ENCODE measurements around the gene HS1BP3.

GRCh38 chr2:20576598-20577115 is 74.2 kb downstream of the HS1BP3 start:
- TF ChIP-seq TAF1 (CRISPR knock-in tag; IDR thresholded peaks at IDR 0.05) = no peak
- TF ChIP-seq MXD3 (CRISPR knock-in tag; IDR thresholded peaks at IDR 0.05) = no peak
- TF ChIP-seq ZBTB10 (CRISPR knock-in tag; IDR thresholded peaks at IDR 0.05; ENCODE audit: borderline replicate concordance) = no peak
- no peak for TF ChIP-seq ZNF274 (CRISPR knock-in tag; IDR thresholded peaks at IDR 0.05)
- TF ChIP-seq HMG20B (CRISPR knock-in tag; conservative IDR thresholded peaks at IDR 0.05) = no peak
- TF ChIP-seq BCLAF1 (IDR thresholded peaks at IDR 0.05) = no peak
- TF ChIP-seq GABPA (IDR thresholded peaks at IDR 0.05; ENCODE audit: low read depth, low read length) = no peak
- TF ChIP-seq GABPA (CRISPR knock-in tag; IDR thresholded peaks at IDR 0.05; ENCODE audit: low read depth) = no peak
- no peak for TF ChIP-seq CEBPB (IDR thresholded peaks at IDR 0.05; ENCODE audit: borderline replicate concordance, low read depth, low read length)
- TF ChIP-seq CTCF (CRISPR knock-in tag; IDR thresholded peaks at IDR 0.05) = no peak
- no peak for TF ChIP-seq NFYB (CRISPR knock-in tag; IDR thresholded peaks at IDR 0.05)

All from HepG2 (cell line).